GM12892 (cell line): ENCODE data around the gene CRYBG1.

Source experiments
- POLR2A ChIP-seq: IDR thresholded peaks from 2 replicates; pipeline ENCODE4 v1.6.1; 2011; ENCODE audit warnings: low read depth, low read length, control low read depth
- POLR2AphosphoS5 ChIP-seq: IDR thresholded peaks from 2 replicates; pipeline ENCODE4 v1.6.1; 2011; ENCODE audit warnings: low read depth, low read length, control low read depth
- TAF1 ChIP-seq: IDR thresholded peaks from 2 replicates; pipeline ENCODE4 v1.6.1; 2011; ENCODE audit warnings: low read depth, mild to moderate bottlenecking, control low read depth, low read length, borderline replicate concordance

DNA sequence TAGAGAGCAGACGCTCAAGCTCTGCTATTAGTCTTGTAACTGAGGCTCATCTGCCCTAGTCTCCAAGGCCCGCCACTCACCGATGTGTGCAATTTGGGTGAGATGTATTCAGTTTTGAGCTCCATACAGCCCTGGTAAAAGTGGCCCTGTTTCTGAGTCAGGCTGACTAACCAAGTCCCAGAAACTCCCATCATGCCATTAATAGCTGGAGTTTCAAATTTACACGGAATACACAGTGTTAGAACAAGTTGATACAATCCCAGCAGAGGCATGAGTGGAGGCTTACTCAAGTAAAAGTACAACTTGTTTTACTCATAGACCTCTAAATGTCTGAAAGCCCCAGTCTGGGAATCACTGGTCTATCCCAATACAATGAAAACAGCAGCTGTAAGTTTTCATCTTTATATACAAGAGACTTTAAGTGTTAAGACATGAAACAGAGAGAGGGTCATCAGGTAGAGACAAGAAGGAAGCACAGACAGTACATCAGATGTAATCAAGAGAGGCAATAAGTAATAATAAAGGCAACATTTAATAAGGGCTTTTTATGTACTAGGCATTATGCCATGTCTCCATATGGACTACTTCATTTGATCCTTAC lies 226.4 kb downstream of the CRYBG1 start:
- TF ChIP-seq POLR2AphosphoS5 (no peak), POLR2A (no peak), TAF1 (no peak)
